Keratinocyte (primary cell): ENCODE results near the gene EGFL8. TPM values are rescaled to one million over a fixed set of nuclear protein-coding genes. Genes with fewer than 3 reads are reported as not detected.
A peak's percentile ranks its signal among the peaks of the same experiment; 100 is the strongest.

Experiments
- DNase-seq: peaks from one replicate; pipeline ENCODE4 v3.0.0-alpha.2; 2011; ENCODE audit warnings: low read depth, missing footprints, low spot score
- FAIRE-seq: peaks from 2 replicates; lab custom pipeline; 2011; peaks lifted over from hg19 to GRCh38; lab: Jason Lieb, UNC
- H2AFZ ChIP-seq: 2 replicates; pipeline ENCODE4 v1.6.0; 2012; ENCODE audit warnings: low read length, control low read depth, inconsistent platforms; ENCODE audit not compliant: control insufficient read depth
- H3K27ac ChIP-seq: 2 replicates; pipeline ENCODE4 v1.5.1; 2011; ENCODE audit warnings: low read length; ENCODE audit not compliant: control insufficient read depth, insufficient read depth
- H3K27me3 ChIP-seq: 3 replicates; pipeline ENCODE4 v1.6.0; 2011; ENCODE audit warnings: low read length; ENCODE audit not compliant: control insufficient read depth, insufficient read depth; ENCODE audit errors: extremely low read depth
- H3K36me3 ChIP-seq, 2 experiments: 2 replicates in 1 of 2; 3 replicates in 1 of 2; pipeline ENCODE4 v1.5.1; 2011; ENCODE audit warnings: low read length in 2 of 2, mild to moderate bottlenecking in 1 of 2; ENCODE audit not compliant: control insufficient read depth in 2 of 2, insufficient read depth in 2 of 2; ENCODE audit errors: extremely low read depth in 1 of 2
- H3K4me1 ChIP-seq: 3 replicates; pipeline ENCODE4 v1.5.1; 2011; ENCODE audit warnings: low read length; ENCODE audit not compliant: control insufficient read depth, insufficient read depth; ENCODE audit errors: extremely low read depth
- H3K4me2 ChIP-seq: 3 replicates; pipeline ENCODE4 v1.6.0; 2011; ENCODE audit warnings: low read depth, low read length; ENCODE audit not compliant: control insufficient read depth, insufficient read depth; ENCODE audit errors: extremely low read depth
- H3K4me3 ChIP-seq, 3 experiments: fragments of 200-600 bp in 1 of 3; sonication (generic) in 1 of 3; 2 replicates in 2 of 3; 3 replicates in 1 of 3; pipeline ENCODE4 v1.5.1; 2011 to 2016; ENCODE audit warnings: low read length in 3 of 3, mild to moderate bottlenecking in 3 of 3, control low read depth in 2 of 3, inconsistent platforms in 1 of 3, low read depth in 1 of 3, mixed read lengths in 1 of 3, mixed run types in 1 of 3, moderate library complexity in 1 of 3; ENCODE audit not compliant: control insufficient read depth in 2 of 3, insufficient read depth in 2 of 3; ENCODE audit errors: extremely low read depth in 1 of 3
- H3K79me2 ChIP-seq: 2 replicates; pipeline ENCODE4 v1.6.0; 2012; ENCODE audit warnings: low read length; ENCODE audit not compliant: control insufficient read depth, insufficient read depth
- H3K9ac ChIP-seq: 3 replicates; pipeline ENCODE4 v1.6.0; 2011; ENCODE audit warnings: low read length; ENCODE audit not compliant: control insufficient read depth, insufficient read depth; ENCODE audit errors: extremely low read depth
- H3K9me1 ChIP-seq: 3 replicates; pipeline ENCODE4 v1.6.0; 2011; ENCODE audit warnings: low read length; ENCODE audit not compliant: control insufficient read depth, insufficient read depth; ENCODE audit errors: extremely low read depth
- H3K9me3 ChIP-seq: 2 replicates; pipeline ENCODE4 v1.5.1; 2012; ENCODE audit warnings: low read depth, low read length; ENCODE audit not compliant: control insufficient read depth
- H4K20me1 ChIP-seq: 3 replicates; pipeline ENCODE4 v1.6.0; 2011; ENCODE audit warnings: low read length; ENCODE audit not compliant: control insufficient read depth, insufficient read depth; ENCODE audit errors: extremely low read depth
- EZH2 ChIP-seq: IDR thresholded peaks from one replicate; pipeline ENCODE4 v1.6.1; 2012; ENCODE audit warnings: inconsistent platforms, mild to moderate bottlenecking, low read length, moderate library complexity
- dilution Hi-C: fragments of 300-500 bp; cut with MboI; formaldehyde crosslinking; loops from one replicate; pipeline ENCODE4 v1.7.0; 2020; ENCODE audit warnings: low sequenced_read_pairs; ENCODE audit not compliant: extremely low pct_ligation_motif_present
- polyA plus RNA-seq, 5 experiments: library from polyadenylated mRNA; depleted of rRNA in 3 of 5; stranded (reverse) in 3 of 5; stranded (forward) in 1 of 5; unstranded in 1 of 5; fragments of >200 nt; gene quantifications; 1 replicate in 1 of 5; 2 replicates in 3 of 5; 3 replicates in 1 of 5; pipeline versions ENCODE4 v1.2.1 to v1.2.3, GENCODE V29; 2011 to 2012; ENCODE audit warnings: missing spikeins in 2 of 5, low read depth in 1 of 5, low replicate concordance in 1 of 5
- TF ChIP-seq, protein P1 (sequence below), 3 experiments: IDR thresholded peaks in 1 of 3; conservative IDR thresholded peaks in 1 of 3; optimal IDR thresholded peaks in 1 of 3; 2 replicates in 2 of 3; 3 replicates in 1 of 3; pipeline versions ENCODE3 to v1.5.1; 2011; ENCODE audit warnings: low read length in 3 of 3, mild to moderate bottlenecking in 3 of 3, moderate library complexity in 2 of 3, control low read depth in 1 of 3, inconsistent platforms in 1 of 3; ENCODE audit not compliant: insufficient read depth in 2 of 3; ENCODE audit errors: extremely low read depth in 1 of 3

The EGFL8 gene
- polyA plus RNA-seq, 1 donor (not counting 4 experiments of a cell fraction or from before 2014, with no cell fraction given) = 3.7 TPM

DNA sequence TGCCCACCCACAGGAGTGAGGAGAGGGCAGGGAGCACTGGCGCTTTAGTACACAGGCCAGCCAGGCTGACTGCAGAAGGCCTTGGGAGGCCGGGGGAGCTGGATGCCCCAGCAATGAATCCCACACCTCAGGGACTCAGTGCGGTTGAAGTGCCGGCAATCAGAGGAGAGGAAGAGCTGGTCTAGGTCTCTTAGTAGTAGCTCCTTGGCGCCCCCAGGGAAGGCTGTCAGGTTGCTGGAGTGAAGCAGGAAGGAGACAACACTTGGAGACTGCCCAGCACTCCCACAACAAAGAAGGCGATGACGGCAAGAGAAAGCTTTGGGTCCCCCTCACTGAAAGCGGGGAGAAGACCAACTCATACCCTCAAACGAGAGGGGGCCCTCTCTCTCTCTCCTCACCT is 46.9 kb upstream of the EGFL8 start:
- DNase-seq = no peak
- H3K4me2 ChIP-seq = no peak overlapping the region
- H3K27me3 ChIP-seq = no peaks in the 10 kb centered on the region
- H2AFZ ChIP-seq = no peak overlapping the region
- no peak overlapping the region for H3K9ac ChIP-seq
- H3K9me1 ChIP-seq = no peaks in the 10 kb centered on the region
- H4K20me1 ChIP-seq = no peaks in the 10 kb centered on the region
- no peak overlapping the region for H3K27ac ChIP-seq
- peaks cover 26 to 40% of the 10 kb centered on the region in 2 experiments for H3K36me3 ChIP-seq
- H3K4me1 ChIP-seq = peaks cover 17% of the 10 kb centered on the region
- dilution Hi-C loops = no loop called here
- no peak for FAIRE-seq
- H3K79me2 ChIP-seq = no peaks in the 10 kb centered on the region
- TF ChIP-seq EZH2 = no peak
- TF ChIP-seq, protein P1, sequence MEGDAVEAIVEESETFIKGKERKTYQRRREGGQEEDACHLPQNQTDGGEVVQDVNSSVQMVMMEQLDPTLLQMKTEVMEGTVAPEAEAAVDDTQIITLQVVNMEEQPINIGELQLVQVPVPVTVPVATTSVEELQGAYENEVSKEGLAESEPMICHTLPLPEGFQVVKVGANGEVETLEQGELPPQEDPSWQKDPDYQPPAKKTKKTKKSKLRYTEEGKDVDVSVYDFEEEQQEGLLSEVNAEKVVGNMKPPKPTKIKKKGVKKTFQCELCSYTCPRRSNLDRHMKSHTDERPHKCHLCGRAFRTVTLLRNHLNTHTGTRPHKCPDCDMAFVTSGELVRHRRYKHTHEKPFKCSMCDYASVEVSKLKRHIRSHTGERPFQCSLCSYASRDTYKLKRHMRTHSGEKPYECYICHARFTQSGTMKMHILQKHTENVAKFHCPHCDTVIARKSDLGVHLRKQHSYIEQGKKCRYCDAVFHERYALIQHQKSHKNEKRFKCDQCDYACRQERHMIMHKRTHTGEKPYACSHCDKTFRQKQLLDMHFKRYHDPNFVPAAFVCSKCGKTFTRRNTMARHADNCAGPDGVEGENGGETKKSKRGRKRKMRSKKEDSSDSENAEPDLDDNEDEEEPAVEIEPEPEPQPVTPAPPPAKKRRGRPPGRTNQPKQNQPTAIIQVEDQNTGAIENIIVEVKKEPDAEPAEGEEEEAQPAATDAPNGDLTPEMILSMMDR (optimal IDR thresholded peaks at IDR 0.05 in 1 of 3, IDR thresholded peaks at IDR 0.05 in 1 of 3, conservative IDR thresholded peaks at IDR 0.05 in 1 of 3; ENCODE audit: extremely low read depth in 1 of 3, insufficient read depth in 2 of 3, low read length in 3 of 3) = no peak
- H3K9me3 ChIP-seq = no peaks in the 10 kb centered on the region
- no peak overlapping the region for H3K4me3 ChIP-seq

DNA sequence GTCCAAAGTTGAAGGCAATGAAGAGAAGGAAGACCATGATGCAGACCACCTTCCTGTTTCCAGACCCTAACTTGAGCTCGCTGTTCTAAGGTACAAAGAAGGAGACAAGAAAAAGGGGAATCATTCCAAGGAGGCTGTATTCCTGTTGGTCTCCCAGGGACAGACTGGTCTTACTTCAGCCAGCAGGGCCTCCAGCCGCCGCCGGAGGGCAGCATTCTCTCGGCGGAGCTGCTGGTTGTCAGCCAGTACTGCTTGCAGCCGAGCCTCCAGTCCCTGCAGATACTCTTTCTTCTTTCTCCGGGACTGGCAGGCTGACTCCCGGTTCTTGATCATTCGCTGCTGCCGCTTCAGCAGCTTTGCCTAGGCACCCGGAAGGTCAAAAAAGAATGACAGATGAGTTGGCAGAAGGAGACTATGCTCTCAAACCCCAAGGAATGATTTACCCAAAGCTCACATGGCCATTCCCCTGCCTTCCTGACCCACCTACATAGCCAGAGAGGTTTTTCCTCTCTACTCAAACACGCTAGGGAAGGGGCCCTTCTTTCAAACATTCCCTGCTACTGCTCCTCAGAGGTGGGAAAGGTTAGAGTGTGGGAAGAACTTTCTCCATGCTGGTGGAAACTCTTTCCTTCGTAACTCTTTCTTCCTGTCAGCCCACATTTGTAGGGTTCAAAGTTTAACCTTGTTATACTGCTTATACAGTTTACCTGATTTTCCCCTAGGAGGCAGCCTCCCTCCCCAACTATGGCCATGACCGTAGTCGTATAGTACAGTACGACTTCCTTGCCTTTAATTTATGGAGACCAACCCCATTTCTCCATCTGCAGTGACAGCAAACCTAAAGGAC is 45.4 kb upstream of the EGFL8 start:
- Histone ChIP-seq H3K9ac (no peak overlapping the region), H3K4me1 (peaks cover 15% of the 10 kb centered on the region), H3K27me3 (no peaks in the 10 kb centered on the region), H3K79me2 (no peaks in the 10 kb centered on the region), H3K27ac (no peak overlapping the region), H3K36me3 (peaks cover 24 to 36% of the 10 kb centered on the region in 2 experiments), H4K20me1 (no peaks in the 10 kb centered on the region), H3K4me2 (no peak overlapping the region), H3K9me3 (no peaks in the 10 kb centered on the region), H2AFZ (peak overlapping the region; percentile 9), H3K9me1 (no peaks in the 10 kb centered on the region), H3K4me3 (no peak overlapping the region)
- DNase-seq = peak; percentile 28
- TF ChIP-seq EZH2 = no peak
- TF ChIP-seq, protein P1 (optimal IDR thresholded peaks at IDR 0.05 in 1 of 3, IDR thresholded peaks at IDR 0.05 in 1 of 3, conservative IDR thresholded peaks at IDR 0.05 in 1 of 3; ENCODE audit: extremely low read depth in 1 of 3, insufficient read depth in 2 of 3, low read length in 3 of 3) = peak; percentile 94 to 97 (median 96)
- peak; percentile 36 for FAIRE-seq
- dilution Hi-C loops = no loop called here
